Fibroblast of villous mesenchyme (primary cell): ENCODE results near the gene GOLGA6C. TPM values are rescaled to one million over a fixed set of nuclear protein-coding genes. Genes with fewer than 3 reads are reported as not detected.
"Not testable (repeated sequence)": the region's sequence is repeated elsewhere in the genome, so short reads cannot be mapped to it uniquely, and the experiment has no call there.

Experiments used
- DNase-seq: peaks from one replicate; pipeline ENCODE4 v3.0.0-alpha.2; 2010; ENCODE audit warnings: low read depth
- H3K4me3 ChIP-seq: 2 replicates; pipeline ENCODE4 v1.5.1; 2011; ENCODE audit warnings: low read depth, mild to moderate bottlenecking, low read length
- total RNA-seq: library from RNA; depleted of rRNA; stranded (reverse); fragments of >200 nt; gene quantifications from 2 replicates; pipeline ENCODE4 v1.2.3, GENCODE V29; 2012
- TF ChIP-seq, protein P1 (sequence below): IDR thresholded peaks from 2 replicates; pipeline ENCODE4 v1.5.1; 2012; ENCODE audit warnings: low read depth, mild to moderate bottlenecking, low read length; ENCODE audit not compliant: insufficient read depth

Gene GOLGA6C
- total RNA-seq, 1 donor = not detected

DNA sequence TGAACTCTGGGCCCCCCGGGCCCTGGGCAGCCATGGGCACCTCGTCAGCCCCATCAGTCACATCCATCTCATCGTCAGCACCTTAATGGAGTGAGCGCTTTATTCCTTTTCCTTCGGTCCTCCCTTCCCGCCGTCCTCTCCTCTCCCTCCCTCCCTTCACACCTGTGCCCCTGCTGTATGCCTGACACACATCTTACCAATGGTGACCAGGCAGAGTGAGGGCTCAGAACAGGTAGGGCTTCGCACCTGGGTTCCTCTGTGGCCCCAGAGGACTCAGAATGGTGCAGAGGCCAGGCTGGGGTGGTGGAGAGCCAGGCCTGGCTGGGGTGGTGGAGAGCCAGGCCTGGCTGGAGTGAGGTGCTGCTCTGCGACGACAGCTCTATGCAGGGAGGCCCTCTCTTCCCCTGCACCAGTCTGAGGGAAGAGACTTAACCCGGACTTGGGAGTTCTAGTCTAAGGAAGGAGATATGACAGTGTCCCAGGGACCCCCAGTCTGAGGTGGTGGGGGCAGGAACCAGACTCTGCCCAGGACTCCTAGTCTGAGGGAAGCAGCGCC lies 44.8 kb upstream of the GOLGA6C start:
- TF ChIP-seq, protein P1, sequence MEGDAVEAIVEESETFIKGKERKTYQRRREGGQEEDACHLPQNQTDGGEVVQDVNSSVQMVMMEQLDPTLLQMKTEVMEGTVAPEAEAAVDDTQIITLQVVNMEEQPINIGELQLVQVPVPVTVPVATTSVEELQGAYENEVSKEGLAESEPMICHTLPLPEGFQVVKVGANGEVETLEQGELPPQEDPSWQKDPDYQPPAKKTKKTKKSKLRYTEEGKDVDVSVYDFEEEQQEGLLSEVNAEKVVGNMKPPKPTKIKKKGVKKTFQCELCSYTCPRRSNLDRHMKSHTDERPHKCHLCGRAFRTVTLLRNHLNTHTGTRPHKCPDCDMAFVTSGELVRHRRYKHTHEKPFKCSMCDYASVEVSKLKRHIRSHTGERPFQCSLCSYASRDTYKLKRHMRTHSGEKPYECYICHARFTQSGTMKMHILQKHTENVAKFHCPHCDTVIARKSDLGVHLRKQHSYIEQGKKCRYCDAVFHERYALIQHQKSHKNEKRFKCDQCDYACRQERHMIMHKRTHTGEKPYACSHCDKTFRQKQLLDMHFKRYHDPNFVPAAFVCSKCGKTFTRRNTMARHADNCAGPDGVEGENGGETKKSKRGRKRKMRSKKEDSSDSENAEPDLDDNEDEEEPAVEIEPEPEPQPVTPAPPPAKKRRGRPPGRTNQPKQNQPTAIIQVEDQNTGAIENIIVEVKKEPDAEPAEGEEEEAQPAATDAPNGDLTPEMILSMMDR = no peak
- no peak overlapping the region for H3K4me3 ChIP-seq
- no peak for DNase-seq

DNA sequence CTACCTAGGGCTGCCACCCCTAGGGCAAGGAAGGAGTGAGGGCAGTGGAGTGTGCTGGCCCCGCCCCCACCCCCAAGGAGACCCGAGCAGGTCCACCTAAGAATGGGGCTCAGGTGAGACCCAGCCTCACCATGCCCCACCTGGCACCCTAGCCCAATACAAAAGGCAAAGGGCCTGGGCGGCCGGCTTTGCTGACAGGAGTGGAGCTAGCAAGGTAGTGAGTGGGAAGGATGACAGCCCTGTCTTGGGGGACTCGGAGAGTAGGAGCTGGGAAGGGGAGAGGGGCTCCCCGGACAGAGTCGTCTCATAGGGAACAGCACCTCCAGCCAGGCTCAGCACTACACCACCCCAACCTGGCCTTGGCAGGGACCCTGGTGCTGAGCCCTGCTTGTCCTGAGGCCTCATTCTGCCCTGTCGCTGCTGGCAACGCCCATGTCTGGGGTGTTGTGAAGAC lies 44.3 kb upstream of the GOLGA6C start:
- no peak for DNase-seq
- TF ChIP-seq, protein P1 = no peak
- H3K4me3 ChIP-seq = no peak overlapping the region

DNA sequence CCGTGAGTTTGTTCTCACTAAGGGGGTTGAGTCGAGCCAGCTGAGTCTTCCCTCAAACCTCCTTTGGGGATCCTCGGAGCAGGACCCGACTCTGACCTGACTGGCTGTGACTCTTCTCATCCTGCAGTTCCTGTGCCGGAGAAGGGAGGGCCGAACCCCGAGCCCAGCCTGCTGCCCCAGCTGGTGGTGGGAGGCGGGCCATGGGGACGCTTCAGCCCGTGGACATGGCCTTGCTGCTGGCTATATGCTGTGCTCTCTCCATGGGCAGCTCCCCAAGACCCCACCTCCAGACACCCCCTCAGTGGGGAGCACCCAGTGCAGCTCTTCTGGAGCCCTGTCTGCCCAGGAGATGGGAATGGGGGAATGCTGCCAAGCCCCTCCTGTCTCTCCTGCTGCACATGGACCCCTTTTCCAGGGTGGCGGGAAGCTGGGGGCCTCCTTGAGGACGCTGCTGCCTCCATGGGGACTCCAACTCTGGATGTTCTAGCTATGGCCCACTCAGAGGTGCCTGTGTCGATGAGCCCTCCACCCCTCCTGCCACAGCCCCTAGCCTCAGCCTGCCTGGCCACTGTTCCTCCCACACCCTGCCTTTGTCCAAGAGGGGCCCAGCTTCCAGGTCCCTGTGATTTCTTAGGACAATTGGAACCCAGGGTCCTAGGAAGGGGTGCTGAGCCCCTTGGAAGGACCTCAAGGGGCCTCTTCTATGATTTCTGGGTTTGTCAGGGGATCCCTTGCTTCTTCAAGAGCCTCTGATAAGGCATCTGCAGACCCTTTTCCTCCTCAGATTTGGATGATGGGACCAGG lies 43.6 kb upstream of the GOLGA6C start:
- H3K4me3 ChIP-seq = no peak overlapping the region
- TF ChIP-seq, protein P1 = no peak
- no peak for DNase-seq

DNA sequence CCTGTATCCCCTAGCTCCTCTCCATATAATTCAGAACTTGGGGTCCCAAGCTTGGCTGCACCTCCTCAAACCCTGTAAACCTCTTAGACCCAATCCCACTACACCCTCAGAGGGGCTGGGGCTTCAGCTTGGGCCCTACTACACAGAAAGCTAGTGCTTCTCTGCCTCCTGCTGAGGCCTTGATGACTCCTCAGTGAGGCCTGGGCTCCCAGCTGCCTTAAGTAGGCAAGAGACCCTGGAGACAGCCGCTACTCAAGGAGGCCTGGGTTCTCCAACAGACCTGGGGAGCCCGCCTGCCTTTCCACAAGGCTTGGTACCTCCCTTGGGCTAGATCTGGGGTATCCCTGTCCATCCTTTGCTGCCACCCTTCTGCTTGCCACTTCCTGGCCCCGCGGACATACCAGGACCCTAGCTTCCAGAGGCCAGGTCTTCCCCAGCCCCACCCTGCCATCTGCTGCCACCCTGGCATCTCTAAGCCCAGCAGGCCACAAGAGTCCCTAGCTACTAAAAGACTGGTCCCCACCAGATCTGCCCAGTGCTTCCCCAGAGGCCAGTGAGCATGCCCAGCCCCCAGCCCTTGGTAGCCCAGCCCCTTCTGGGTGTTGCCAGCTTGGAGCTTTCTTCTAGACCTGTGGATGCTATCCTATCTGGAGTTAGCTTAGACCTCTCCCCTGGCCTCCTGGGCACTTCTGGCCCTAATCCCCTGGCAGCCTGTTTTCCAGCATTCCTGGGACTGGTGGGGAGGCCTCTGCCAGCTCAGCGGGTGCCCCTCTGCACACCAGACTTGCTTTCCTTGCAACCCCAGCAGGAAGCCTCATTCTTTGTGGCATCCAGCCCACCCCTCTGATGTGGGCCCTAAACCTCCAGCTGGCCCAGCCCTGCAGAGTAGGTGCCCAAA lies 42.8 kb upstream of the GOLGA6C start:
- TF ChIP-seq, protein P1 = no peak
- no peak for DNase-seq
- no peak overlapping the region for H3K4me3 ChIP-seq

DNA sequence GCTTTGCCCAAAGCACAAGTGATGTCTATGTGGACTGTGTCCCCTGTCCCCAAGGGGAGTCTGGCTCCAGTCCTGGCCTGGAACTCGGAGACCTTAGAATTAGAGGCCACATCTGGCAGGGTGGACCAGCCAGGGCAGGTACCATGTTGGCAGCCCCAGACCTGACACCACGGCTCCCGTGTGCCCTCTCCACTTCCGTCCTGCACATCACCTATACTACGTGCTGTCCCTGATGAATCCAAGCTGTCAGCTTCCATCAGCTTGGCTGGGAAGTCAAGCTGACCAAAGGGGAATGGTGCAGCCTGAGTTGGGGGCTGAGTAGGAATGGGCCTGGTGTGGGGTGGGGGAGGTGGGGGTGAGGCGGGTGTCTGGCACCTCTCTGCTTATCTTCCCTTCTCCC lies 41.1 kb upstream of the GOLGA6C start:
- H3K4me3 ChIP-seq = no peak overlapping the region
- TF ChIP-seq, protein P1 = no peak
- no peak for DNase-seq

DNA sequence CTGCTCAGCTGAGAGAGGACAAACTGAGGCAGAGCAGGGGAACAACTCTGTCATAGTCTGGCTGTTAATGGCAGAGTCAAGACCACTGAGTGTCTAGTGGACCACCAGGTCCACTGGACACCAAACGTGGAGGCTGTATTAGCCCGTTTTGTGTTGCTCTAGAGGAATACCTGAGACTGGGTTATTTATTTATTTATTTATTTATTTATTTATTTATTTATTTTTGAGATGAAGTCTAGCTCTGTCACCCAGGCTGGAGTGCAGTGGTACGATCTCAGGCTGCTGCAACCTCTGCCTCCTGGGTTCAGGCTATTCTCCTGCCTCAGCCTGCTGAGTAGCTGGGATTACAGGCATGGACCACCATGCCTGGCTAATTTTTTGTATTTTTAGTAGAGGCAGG lies 40.6 kb upstream of the GOLGA6C start:
- H3K4me3 ChIP-seq, DNase-seq: not testable (repeated sequence)

DNA sequence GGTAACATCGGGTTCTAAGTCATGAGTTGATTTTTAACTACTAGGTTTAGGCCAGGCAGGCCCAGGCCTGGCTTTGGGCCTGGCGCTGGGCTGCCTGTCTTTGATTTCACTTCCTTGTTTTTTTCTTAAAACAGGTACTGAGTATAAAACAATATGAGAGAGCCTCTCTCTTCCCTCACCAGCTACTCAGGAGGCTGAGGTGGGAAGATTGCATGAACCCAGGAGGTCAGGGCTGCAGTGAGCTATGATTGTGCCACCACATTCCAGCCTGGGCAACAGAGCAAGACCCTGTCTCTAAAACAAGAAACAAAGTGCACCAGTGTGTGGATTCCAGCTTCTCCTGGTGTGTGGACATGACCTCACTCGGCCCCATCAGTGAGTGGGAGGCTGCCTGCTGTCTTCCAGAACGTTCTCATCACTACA lies 38.6 kb upstream of the GOLGA6C start:
- not testable (repeated sequence) for H3K4me3 ChIP-seq, DNase-seq
